IPS-20b (cell line): Measurements from ENCODE around the gene FRMD4A.

Experiments used
- H3K27ac ChIP-seq: one replicate; pipeline ENCODE4 v1.5.1; 2013; ENCODE audit warnings: low read length
- H3K27me3 ChIP-seq: 2 replicates; pipeline ENCODE4 v1.6.1; 2013; ENCODE audit warnings: mild to moderate bottlenecking, low read length, inconsistent platforms; ENCODE audit not compliant: insufficient read depth
- H3K36me3 ChIP-seq: 2 replicates; pipeline ENCODE4 v1.6.1; 2013; ENCODE audit warnings: low read depth, mild to moderate bottlenecking, inconsistent platforms, low read length, moderate library complexity; ENCODE audit not compliant: insufficient read depth
- H3K4me1 ChIP-seq: 2 replicates; pipeline ENCODE4 v1.6.1; 2013; ENCODE audit warnings: mild to moderate bottlenecking, control low read depth, inconsistent platforms, low read length, moderate library complexity; ENCODE audit not compliant: insufficient read depth
- H3K4me3 ChIP-seq: 2 replicates; pipeline ENCODE4 v1.5.1; 2013; ENCODE audit warnings: mild to moderate bottlenecking, low read length, inconsistent platforms
- H3K9ac ChIP-seq: 2 replicates; pipeline ENCODE4 v1.6.1; 2013; ENCODE audit warnings: low read depth, mild to moderate bottlenecking, inconsistent platforms, low read length, moderate library complexity
- H3K9me3 ChIP-seq: 2 replicates; pipeline ENCODE4 v1.6.1; 2013; ENCODE audit warnings: mild to moderate bottlenecking, low read depth, low read length, inconsistent platforms; ENCODE audit not compliant: insufficient read depth

Gene FRMD4A

GRCh38 chr10:14129770-14130169 lies 201.0 kb downstream of the FRMD4A start:
- Histone ChIP-seq H3K27me3 (no peaks in the 10 kb centered on the region), H3K27ac (no peak overlapping the region), H3K36me3 (no peaks in the 10 kb centered on the region), H3K4me3 (no peak overlapping the region), H3K4me1 (no peaks in the 10 kb centered on the region), H3K9me3 (no peaks in the 10 kb centered on the region), H3K9ac (no peak overlapping the region)

GRCh38 chr10:14128519-14128918 lies 202.2 kb downstream of the FRMD4A start:
- Histone ChIP-seq H3K4me1 (no peaks in the 10 kb centered on the region), H3K36me3 (no peaks in the 10 kb centered on the region), H3K9ac (no peak overlapping the region), H3K27me3 (no peaks in the 10 kb centered on the region), H3K27ac (no peak overlapping the region), H3K4me3 (no peak overlapping the region), H3K9me3 (no peaks in the 10 kb centered on the region)

GRCh38 chr10:14126697-14127440 lies 203.9 kb downstream of the FRMD4A start:
- H3K9me3 ChIP-seq = no peaks in the 10 kb centered on the region
- H3K4me3 ChIP-seq = no peak overlapping the region
- H3K36me3 ChIP-seq = no peaks in the 10 kb centered on the region
- H3K4me1 ChIP-seq = no peaks in the 10 kb centered on the region
- no peak overlapping the region for H3K27ac ChIP-seq
- H3K9ac ChIP-seq = no peak overlapping the region
- no peaks in the 10 kb centered on the region for H3K27me3 ChIP-seq

- Histone ChIP-seq H3K27me3 (no peaks in the 10 kb centered on the region), H3K9ac (no peak overlapping the region), H3K36me3 (no peaks in the 10 kb centered on the region), H3K9me3 (no peaks in the 10 kb centered on the region), H3K4me1 (no peaks in the 10 kb centered on the region), H3K27ac (no peak overlapping the region), H3K4me3 (no peak overlapping the region)
Observed at GRCh38 chr10:14125564-14125963, 205.2 kb downstream of the FRMD4A start.

GRCh38 chr10:14124941-14125340 lies 205.8 kb downstream of the FRMD4A start:
- no peaks in the 10 kb centered on the region for H3K27me3 ChIP-seq
- no peaks in the 10 kb centered on the region for H3K9me3 ChIP-seq
- no peak overlapping the region for H3K9ac ChIP-seq
- no peaks in the 10 kb centered on the region for H3K36me3 ChIP-seq
- no peak overlapping the region for H3K4me3 ChIP-seq
- H3K27ac ChIP-seq = no peak overlapping the region
- no peaks in the 10 kb centered on the region for H3K4me1 ChIP-seq

- H3K4me3 ChIP-seq = no peak overlapping the region
- no peak overlapping the region for H3K9ac ChIP-seq
- no peak overlapping the region for H3K27ac ChIP-seq
- H3K4me1 ChIP-seq = no peaks in the 10 kb centered on the region
- H3K36me3 ChIP-seq = no peaks in the 10 kb centered on the region
- H3K27me3 ChIP-seq = no peaks in the 10 kb centered on the region
- no peaks in the 10 kb centered on the region for H3K9me3 ChIP-seq
Observed at GRCh38 chr10:14123139-14123538, 207.6 kb downstream of the FRMD4A start.

- H3K27me3 ChIP-seq = no peaks in the 10 kb centered on the region
- no peak overlapping the region for H3K4me3 ChIP-seq
- no peaks in the 10 kb centered on the region for H3K9me3 ChIP-seq
- no peak overlapping the region for H3K27ac ChIP-seq
- H3K9ac ChIP-seq = no peak overlapping the region
- no peaks in the 10 kb centered on the region for H3K4me1 ChIP-seq
- no peaks in the 10 kb centered on the region for H3K36me3 ChIP-seq
Observed at GRCh38 chr10:14120812-14121211, 209.9 kb downstream of the FRMD4A start.

- H3K4me3 ChIP-seq = no peak overlapping the region
- H3K27ac ChIP-seq = no peak overlapping the region
- no peak overlapping the region for H3K9ac ChIP-seq
- no peaks in the 10 kb centered on the region for H3K27me3 ChIP-seq
- H3K9me3 ChIP-seq = no peaks in the 10 kb centered on the region
- H3K4me1 ChIP-seq = no peaks in the 10 kb centered on the region
- no peaks in the 10 kb centered on the region for H3K36me3 ChIP-seq
Observed at GRCh38 chr10:14118953-14119352, 211.8 kb downstream of the FRMD4A start.

- H3K27me3 ChIP-seq = no peaks in the 10 kb centered on the region
- no peak overlapping the region for H3K9ac ChIP-seq
- H3K4me1 ChIP-seq = no peaks in the 10 kb centered on the region
- no peak overlapping the region for H3K27ac ChIP-seq
- H3K36me3 ChIP-seq = no peaks in the 10 kb centered on the region
- H3K4me3 ChIP-seq = no peak overlapping the region
- no peaks in the 10 kb centered on the region for H3K9me3 ChIP-seq
Observed at GRCh38 chr10:14116837-14117236, 213.9 kb downstream of the FRMD4A start.

- Histone ChIP-seq H3K27ac (no peak overlapping the region), H3K27me3 (no peaks in the 10 kb centered on the region), H3K9ac (no peak overlapping the region), H3K36me3 (no peaks in the 10 kb centered on the region), H3K4me3 (no peak overlapping the region), H3K9me3 (no peaks in the 10 kb centered on the region), H3K4me1 (no peaks in the 10 kb centered on the region)
Observed at GRCh38 chr10:14116021-14116420, 214.7 kb downstream of the FRMD4A start.

- no peak overlapping the region for H3K27ac ChIP-seq
- no peaks in the 10 kb centered on the region for H3K36me3 ChIP-seq
- no peak overlapping the region for H3K4me3 ChIP-seq
- no peak overlapping the region for H3K9ac ChIP-seq
- no peaks in the 10 kb centered on the region for H3K9me3 ChIP-seq
- H3K27me3 ChIP-seq = no peaks in the 10 kb centered on the region
- no peaks in the 10 kb centered on the region for H3K4me1 ChIP-seq
Observed at GRCh38 chr10:14114791-14115190, 215.9 kb downstream of the FRMD4A start.

- Histone ChIP-seq H3K9me3 (no peaks in the 10 kb centered on the region), H3K36me3 (no peaks in the 10 kb centered on the region), H3K9ac (no peak overlapping the region), H3K4me3 (no peak overlapping the region), H3K27me3 (no peaks in the 10 kb centered on the region), H3K27ac (no peak overlapping the region), H3K4me1 (no peaks in the 10 kb centered on the region)
Observed at GRCh38 chr10:14112056-14112455, 218.7 kb downstream of the FRMD4A start.
